WTC11 (cell line): ENCODE measurements around the gene RPH3AL.
"Not testable (repeated sequence)": the region's sequence is repeated elsewhere in the genome, so short reads cannot be mapped to it uniquely, and the experiment has no call there.

Experiments
- CREB1 ChIP-seq: sonication (generic); formaldehyde crosslinking; IDR thresholded peaks from 2 replicates; pipeline ENCODE4 v1.8.0; 2023; ENCODE audit warnings: mild to moderate bottlenecking, missing genetic modification reagents
- E2F1 ChIP-seq: sonication (generic); formaldehyde crosslinking; IDR thresholded peaks from 2 replicates; pipeline ENCODE4 v1.8.0; 2022; ENCODE audit warnings: mild to moderate bottlenecking, missing genetic modification reagents
- TF ChIP-seq, protein P1 (sequence below): fragments of 200-600 bp; IDR thresholded peaks from 2 replicates; pipeline ENCODE4 v1.8.0; 2022; ENCODE audit warnings: antibody characterized with exemption

- TF ChIP-seq, protein P1, sequence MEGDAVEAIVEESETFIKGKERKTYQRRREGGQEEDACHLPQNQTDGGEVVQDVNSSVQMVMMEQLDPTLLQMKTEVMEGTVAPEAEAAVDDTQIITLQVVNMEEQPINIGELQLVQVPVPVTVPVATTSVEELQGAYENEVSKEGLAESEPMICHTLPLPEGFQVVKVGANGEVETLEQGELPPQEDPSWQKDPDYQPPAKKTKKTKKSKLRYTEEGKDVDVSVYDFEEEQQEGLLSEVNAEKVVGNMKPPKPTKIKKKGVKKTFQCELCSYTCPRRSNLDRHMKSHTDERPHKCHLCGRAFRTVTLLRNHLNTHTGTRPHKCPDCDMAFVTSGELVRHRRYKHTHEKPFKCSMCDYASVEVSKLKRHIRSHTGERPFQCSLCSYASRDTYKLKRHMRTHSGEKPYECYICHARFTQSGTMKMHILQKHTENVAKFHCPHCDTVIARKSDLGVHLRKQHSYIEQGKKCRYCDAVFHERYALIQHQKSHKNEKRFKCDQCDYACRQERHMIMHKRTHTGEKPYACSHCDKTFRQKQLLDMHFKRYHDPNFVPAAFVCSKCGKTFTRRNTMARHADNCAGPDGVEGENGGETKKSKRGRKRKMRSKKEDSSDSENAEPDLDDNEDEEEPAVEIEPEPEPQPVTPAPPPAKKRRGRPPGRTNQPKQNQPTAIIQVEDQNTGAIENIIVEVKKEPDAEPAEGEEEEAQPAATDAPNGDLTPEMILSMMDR: not testable (repeated sequence)
- not testable (repeated sequence) for TF ChIP-seq CREB1, E2F1 (CRISPR knock-in tag)
These were observed 14.3 kb upstream of the RPH3AL start for GRCh38 chr17:366657-367615.
